ENCODE measurements around the gene TMEM117.

DNA sequence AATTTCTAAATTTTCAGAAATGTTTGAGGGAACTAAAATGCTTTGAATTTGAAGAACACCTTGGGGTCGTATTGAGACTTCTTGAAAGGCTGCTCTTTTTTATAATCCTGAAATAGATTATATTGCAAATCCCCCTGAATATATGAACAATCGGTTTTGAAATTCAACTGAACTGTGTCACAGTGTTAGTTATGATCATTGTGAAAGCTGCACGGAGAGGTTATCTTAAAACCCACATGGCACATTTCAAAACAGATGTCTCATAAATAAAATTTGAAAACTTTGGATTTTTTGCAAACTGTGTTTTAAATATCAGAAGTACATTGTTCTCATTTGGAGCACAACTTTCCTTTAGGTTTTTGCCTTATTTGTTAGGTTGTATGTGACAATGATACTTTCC is 218.4 kb downstream of the TMEM117 start:
- TF ChIP-seq, protein P1, sequence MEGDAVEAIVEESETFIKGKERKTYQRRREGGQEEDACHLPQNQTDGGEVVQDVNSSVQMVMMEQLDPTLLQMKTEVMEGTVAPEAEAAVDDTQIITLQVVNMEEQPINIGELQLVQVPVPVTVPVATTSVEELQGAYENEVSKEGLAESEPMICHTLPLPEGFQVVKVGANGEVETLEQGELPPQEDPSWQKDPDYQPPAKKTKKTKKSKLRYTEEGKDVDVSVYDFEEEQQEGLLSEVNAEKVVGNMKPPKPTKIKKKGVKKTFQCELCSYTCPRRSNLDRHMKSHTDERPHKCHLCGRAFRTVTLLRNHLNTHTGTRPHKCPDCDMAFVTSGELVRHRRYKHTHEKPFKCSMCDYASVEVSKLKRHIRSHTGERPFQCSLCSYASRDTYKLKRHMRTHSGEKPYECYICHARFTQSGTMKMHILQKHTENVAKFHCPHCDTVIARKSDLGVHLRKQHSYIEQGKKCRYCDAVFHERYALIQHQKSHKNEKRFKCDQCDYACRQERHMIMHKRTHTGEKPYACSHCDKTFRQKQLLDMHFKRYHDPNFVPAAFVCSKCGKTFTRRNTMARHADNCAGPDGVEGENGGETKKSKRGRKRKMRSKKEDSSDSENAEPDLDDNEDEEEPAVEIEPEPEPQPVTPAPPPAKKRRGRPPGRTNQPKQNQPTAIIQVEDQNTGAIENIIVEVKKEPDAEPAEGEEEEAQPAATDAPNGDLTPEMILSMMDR (IDR thresholded peaks at IDR 0.05), result no peak
- TF ChIP-seq POLR2A (IDR thresholded peaks at IDR 0.05), result no peak
